Measurements from ENCODE around the gene BHMT2. TPM values are rescaled to one million over a fixed set of nuclear protein-coding genes. Genes with fewer than 3 reads are reported as not detected.
A peak's percentile ranks its signal among the peaks of the same experiment; 100 is the strongest.

Gene BHMT2
- total and polyA plus RNA-seq, 2 of the 13 experiments (the other 11 are each of a cell fraction or from before 2014, with no cell fraction given), result 13.8 to 18.8 TPM

GRCh38 chr5:79076819-79077218, 7.3 kb downstream of the BHMT2 start:
- CTCF ChIA-PET (ENCODE audit: low intra/inter-chr PET ratio, low total read pairs), result no interaction called here

DNA sequence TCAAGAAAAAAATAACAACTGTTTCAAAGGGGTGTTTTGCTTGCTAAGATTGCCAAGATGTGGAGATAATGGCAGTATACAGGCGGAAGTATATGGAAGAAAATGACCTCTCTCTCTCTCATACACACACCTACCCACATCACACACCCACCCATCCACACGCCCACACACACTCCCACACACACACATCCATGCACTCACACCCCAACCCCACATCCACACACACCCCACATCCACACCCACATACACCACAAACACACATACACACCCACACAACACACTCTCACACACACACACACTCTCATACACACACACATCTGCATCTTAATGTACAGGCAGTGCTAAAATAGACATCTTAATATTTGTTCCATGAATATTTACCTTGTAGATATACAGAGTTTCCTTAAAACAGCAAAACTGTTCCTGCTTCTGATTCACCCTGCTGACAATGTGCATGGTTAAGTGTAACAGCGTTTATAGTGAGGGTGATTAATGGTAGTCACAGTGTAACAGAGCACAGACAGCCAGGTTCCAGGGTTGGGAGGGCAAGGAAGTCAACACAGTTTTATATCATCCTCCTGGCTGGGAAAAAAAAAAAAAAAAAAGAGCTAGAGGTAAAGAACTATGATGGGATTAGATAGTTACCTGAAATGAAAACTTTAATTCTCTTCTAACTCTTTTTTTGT, 8.3 kb downstream of the BHMT2 start:
- FAIRE-seq, result no peak
- 79% methylated on average over 3 of the region's 3 CpGs for WGBS (ENCODE audit: low lambda C conversion rate)
- ATAC-seq, result no peak

More at GRCh38 chr5:79076819-79077218, 7.3 kb downstream of the BHMT2 start:
- Histone ChIP-seq H3K27me3 (ENCODE audit: control insufficient read depth in 1 of 2, insufficient read depth in 2 of 2, low read length in 2 of 2) (no peaks in the 10 kb centered on the region), H3K79me2 (ENCODE audit: insufficient read depth, low read length) (no peaks in the 10 kb centered on the region), H3K4me1 (ENCODE audit: insufficient read depth, low read length) (peaks cover 33% of the 10 kb centered on the region), H3K27ac (ENCODE audit: extremely low read length, insufficient read depth, low read length) (no peak overlapping the region), H3K4me3 (replicated peaks in 1 of 3; ENCODE audit: insufficient read depth in 1 of 3, low read depth in 2 of 3, low read length in 3 of 3) (no peak overlapping the region), H3K36me3 (replicated peaks in 1 of 2; ENCODE audit: control insufficient read depth in 1 of 2, insufficient read depth in 2 of 2, low read length in 2 of 2) (peaks cover 0 to 13% of the 10 kb centered on the region in 2 experiments; a peak in 1 of 5 replicates), H3K9ac (ENCODE audit: insufficient read depth, low read depth, low read length) (no peak overlapping the region), H3K4me2 (ENCODE audit: low read depth, low read length) (no peak overlapping the region), H2AFZ (ENCODE audit: low read length) (no peak overlapping the region), H4K20me1 (ENCODE audit: insufficient read depth, low read length) (no peaks in the 10 kb centered on the region), H3K9me3 (ENCODE audit: low read length) (no peaks in the 10 kb centered on the region)
- 93% methylated on average over 4 of the region's 4 CpGs for WGBS (ENCODE audit: low lambda C conversion rate)
- ATAC-seq (no peak), DNase-seq (ENCODE audit: low spot score) (no peak), FAIRE-seq (no peak)
- TF ChIP-seq KLF11 (CRISPR knock-in tag; IDR thresholded peaks at IDR 0.05), result no peak
- POLR2A ChIA-PET, result no interaction called here
- no TSS peak for BruUV-seq (replicated peaks)
- in situ Hi-C loops (cut with HindIII; ENCODE audit: extremely low pct_ligation_motif_present, low pct_unique_long_range_greater_than_20kb), result no loop called here
- intact Hi-C loops (cut with micrococcal nuclease; ENCODE audit: unreplicated experiment), result no loop called here

More for the DNA sequence above, 8.3 kb downstream of the BHMT2 start:
- no peak for DNase-seq (ENCODE audit: low spot score)
- H3K9me3 ChIP-seq (ENCODE audit: low read length), result no peaks in the 10 kb centered on the region
- H2AFZ ChIP-seq (ENCODE audit: low read length), result no peak overlapping the region
- in situ Hi-C loops (cut with HindIII; ENCODE audit: extremely low pct_ligation_motif_present, low pct_unique_long_range_greater_than_20kb), result no loop called here
- no peak overlapping the region for H3K9ac ChIP-seq (ENCODE audit: insufficient read depth, low read depth, low read length)
- H3K4me1 ChIP-seq (ENCODE audit: insufficient read depth, low read length), result peaks cover 33% of the 10 kb centered on the region
- H3K4me2 ChIP-seq (ENCODE audit: low read depth, low read length), result no peak overlapping the region
- no peaks in the 10 kb centered on the region for H3K79me2 ChIP-seq (ENCODE audit: insufficient read depth, low read length)
- no peak overlapping the region for H3K4me3 ChIP-seq (replicated peaks in 1 of 3; ENCODE audit: insufficient read depth in 1 of 3, low read depth in 2 of 3, low read length in 3 of 3)
- BruUV-seq (replicated peaks), result no TSS peak
- H3K27me3 ChIP-seq (ENCODE audit: control insufficient read depth in 1 of 2, insufficient read depth in 2 of 2, low read length in 2 of 2), result no peaks in the 10 kb centered on the region
- H3K27ac ChIP-seq (ENCODE audit: extremely low read length, insufficient read depth, low read length), result no peak overlapping the region
- H4K20me1 ChIP-seq (ENCODE audit: insufficient read depth, low read length), result no peaks in the 10 kb centered on the region
- TF ChIP-seq SNAI1 (CRISPR knock-in tag; IDR thresholded peaks at IDR 0.05; ENCODE audit: borderline replicate concordance), result no peak
- TF ChIP-seq, protein P1, sequence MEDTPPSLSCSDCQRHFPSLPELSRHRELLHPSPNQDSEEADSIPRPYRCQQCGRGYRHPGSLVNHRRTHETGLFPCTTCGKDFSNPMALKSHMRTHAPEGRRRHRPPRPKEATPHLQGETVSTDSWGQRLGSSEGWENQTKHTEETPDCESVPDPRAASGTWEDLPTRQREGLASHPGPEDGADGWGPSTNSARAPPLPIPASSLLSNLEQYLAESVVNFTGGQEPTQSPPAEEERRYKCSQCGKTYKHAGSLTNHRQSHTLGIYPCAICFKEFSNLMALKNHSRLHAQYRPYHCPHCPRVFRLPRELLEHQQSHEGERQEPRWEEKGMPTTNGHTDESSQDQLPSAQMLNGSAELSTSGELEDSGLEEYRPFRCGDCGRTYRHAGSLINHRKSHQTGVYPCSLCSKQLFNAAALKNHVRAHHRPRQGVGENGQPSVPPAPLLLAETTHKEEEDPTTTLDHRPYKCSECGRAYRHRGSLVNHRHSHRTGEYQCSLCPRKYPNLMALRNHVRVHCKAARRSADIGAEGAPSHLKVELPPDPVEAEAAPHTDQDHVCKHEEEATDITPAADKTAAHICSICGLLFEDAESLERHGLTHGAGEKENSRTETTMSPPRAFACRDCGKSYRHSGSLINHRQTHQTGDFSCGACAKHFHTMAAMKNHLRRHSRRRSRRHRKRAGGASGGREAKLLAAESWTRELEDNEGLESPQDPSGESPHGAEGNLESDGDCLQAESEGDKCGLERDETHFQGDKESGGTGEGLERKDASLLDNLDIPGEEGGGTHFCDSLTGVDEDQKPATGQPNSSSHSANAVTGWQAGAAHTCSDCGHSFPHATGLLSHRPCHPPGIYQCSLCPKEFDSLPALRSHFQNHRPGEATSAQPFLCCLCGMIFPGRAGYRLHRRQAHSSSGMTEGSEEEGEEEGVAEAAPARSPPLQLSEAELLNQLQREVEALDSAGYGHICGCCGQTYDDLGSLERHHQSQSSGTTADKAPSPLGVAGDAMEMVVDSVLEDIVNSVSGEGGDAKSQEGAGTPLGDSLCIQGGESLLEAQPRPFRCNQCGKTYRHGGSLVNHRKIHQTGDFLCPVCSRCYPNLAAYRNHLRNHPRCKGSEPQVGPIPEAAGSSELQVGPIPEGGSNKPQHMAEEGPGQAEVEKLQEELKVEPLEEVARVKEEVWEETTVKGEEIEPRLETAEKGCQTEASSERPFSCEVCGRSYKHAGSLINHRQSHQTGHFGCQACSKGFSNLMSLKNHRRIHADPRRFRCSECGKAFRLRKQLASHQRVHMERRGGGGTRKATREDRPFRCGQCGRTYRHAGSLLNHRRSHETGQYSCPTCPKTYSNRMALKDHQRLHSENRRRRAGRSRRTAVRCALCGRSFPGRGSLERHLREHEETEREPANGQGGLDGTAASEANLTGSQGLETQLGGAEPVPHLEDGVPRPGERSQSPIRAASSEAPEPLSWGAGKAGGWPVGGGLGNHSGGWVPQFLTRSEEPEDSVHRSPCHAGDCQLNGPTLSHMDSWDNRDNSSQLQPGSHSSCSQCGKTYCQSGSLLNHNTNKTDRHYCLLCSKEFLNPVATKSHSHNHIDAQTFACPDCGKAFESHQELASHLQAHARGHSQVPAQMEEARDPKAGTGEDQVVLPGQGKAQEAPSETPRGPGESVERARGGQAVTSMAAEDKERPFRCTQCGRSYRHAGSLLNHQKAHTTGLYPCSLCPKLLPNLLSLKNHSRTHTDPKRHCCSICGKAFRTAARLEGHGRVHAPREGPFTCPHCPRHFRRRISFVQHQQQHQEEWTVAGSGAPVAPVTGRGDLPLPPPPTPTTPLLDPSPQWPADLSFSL (CRISPR knock-in tag; IDR thresholded peaks at IDR 0.05), result 0 out of 2 replicates have a peak, but pooled peaks have one; percentile 21
- ChIA-PET POLR2A (no interaction called here), CTCF (ENCODE audit: low intra/inter-chr PET ratio, low total read pairs) (no interaction called here)
- H3K36me3 ChIP-seq (replicated peaks in 1 of 2; ENCODE audit: control insufficient read depth in 1 of 2, insufficient read depth in 2 of 2, low read length in 2 of 2), result peaks cover 0 to 13% of the 10 kb centered on the region in 2 experiments; a peak in 1 of 5 replicates
- intact Hi-C loops (cut with micrococcal nuclease; ENCODE audit: unreplicated experiment), result no loop called here
